HTERT RPE-1 (cell line): ENCODE results near the gene RXRA.

Source experiments
- in situ Hi-C: fragments of 300-500 bp; cut with MboI; formaldehyde crosslinking; loops from 4 replicates; pipeline ENCODE4 v1.14.3; 2020; ENCODE audit warnings: low sequenced_read_pairs

RXRA gene

GRCh38 chr9:134350416-134350994 lies 24.2 kb downstream of the RXRA start:
- in situ Hi-C loops: no loop called here

- in situ Hi-C loops: no loop called here
Observed at GRCh38 chr9:134351606-134352176, 25.4 kb downstream of the RXRA start.

- in situ Hi-C loops: no loop called here
Observed at GRCh38 chr9:134352247-134352933, 26.1 kb downstream of the RXRA start.

GRCh38 chr9:134353539-134353938 lies 27.3 kb downstream of the RXRA start:
- in situ Hi-C loops: no loop called here

- in situ Hi-C loops: no loop called here
Observed at GRCh38 chr9:134355158-134355557, 28.9 kb downstream of the RXRA start.

- in situ Hi-C loops: no loop called here
Observed at GRCh38 chr9:134355561-134356279, 29.5 kb downstream of the RXRA start.

- in situ Hi-C loops: no loop called here
Observed at GRCh38 chr9:134356496-134357470, 30.5 kb downstream of the RXRA start.

GRCh38 chr9:134357631-134358025 lies 31.4 kb downstream of the RXRA start:
- in situ Hi-C loops: no loop called here

GRCh38 chr9:134358026-134358661 lies 31.9 kb downstream of the RXRA start:
- in situ Hi-C loops: no loop called here

- in situ Hi-C loops: no loop called here
Observed at GRCh38 chr9:134358662-134359319, 32.5 kb downstream of the RXRA start.

- in situ Hi-C loops: no loop called here
Observed at GRCh38 chr9:134359493-134360179, 33.4 kb downstream of the RXRA start.

GRCh38 chr9:134360180-134360759 lies 34.0 kb downstream of the RXRA start:
- in situ Hi-C loops: no loop called here

GRCh38 chr9:134360897-134361296 lies 34.6 kb downstream of the RXRA start:
- in situ Hi-C loops: no loop called here

- in situ Hi-C loops: no loop called here
Observed at GRCh38 chr9:134361426-134361825, 35.2 kb downstream of the RXRA start.

- in situ Hi-C loops: no loop called here
Observed at GRCh38 chr9:134361843-134362414, 35.7 kb downstream of the RXRA start.

GRCh38 chr9:134363450-134363849 lies 37.2 kb downstream of the RXRA start:
- in situ Hi-C loops: no loop called here

- in situ Hi-C loops: no loop called here
Observed at GRCh38 chr9:134364391-134365114, 38.3 kb downstream of the RXRA start.

GRCh38 chr9:134365115-134365596 lies 38.9 kb downstream of the RXRA start:
- in situ Hi-C loops: no loop called here
